ENCODE data around the gene GTF3C1. TPM values are rescaled to one million over a fixed set of nuclear protein-coding genes. Genes with fewer than 3 reads are reported as not detected.

Gene GTF3C1
- total RNA-seq, 2 experiments from 2014 or later = 52.5 to 54.1 TPM

- no peaks in the 10 kb centered on the region for H3K4me1 Mint-ChIP-seq (ENCODE audit: low read depth)
- CTCF ChIA-PET = no interaction called here
- intact Hi-C loops (cut with micrococcal nuclease) = no loop called here
These were observed 41.2 kb downstream of the GTF3C1 start for GRCh38 chr16:27508476-27508875.

GRCh38 chr16:27506771-27507170 lies 42.9 kb downstream of the GTF3C1 start:
- no peak for DNase-seq

More at GRCh38 chr16:27508476-27508875, 41.2 kb downstream of the GTF3C1 start:
- H3K9me3 Mint-ChIP-seq = no peaks in the 10 kb centered on the region
- H3K27me3 Mint-ChIP-seq (ENCODE audit: low read depth) = no peaks in the 10 kb centered on the region
- no peak overlapping the region for H3K4me3 Mint-ChIP-seq
- H3K27ac Mint-ChIP-seq = no peak overlapping the region
- DNase-seq = no peak
- H3K36me3 Mint-ChIP-seq (ENCODE audit: low read depth) = peaks cover 31% of the 10 kb centered on the region

GRCh38 chr16:27505297-27506236 lies 44.1 kb downstream of the GTF3C1 start:
- no peaks in the 10 kb centered on the region for H3K27me3 Mint-ChIP-seq (ENCODE audit: low read depth)
- no peaks in the 10 kb centered on the region for H3K9me3 Mint-ChIP-seq
- H3K4me3 Mint-ChIP-seq = no peak overlapping the region
- no peak overlapping the region for H3K27ac Mint-ChIP-seq
- CTCF ChIA-PET = no interaction called here
- intact Hi-C loops (cut with micrococcal nuclease) = no loop called here
- H3K4me1 Mint-ChIP-seq (ENCODE audit: low read depth) = no peaks in the 10 kb centered on the region
- DNase-seq = no peak
- peaks cover 34% of the 10 kb centered on the region for H3K36me3 Mint-ChIP-seq (ENCODE audit: low read depth)

More at GRCh38 chr16:27506771-27507170, 42.9 kb downstream of the GTF3C1 start:
- peaks cover 30% of the 10 kb centered on the region for H3K36me3 Mint-ChIP-seq (ENCODE audit: low read depth)
- no peak overlapping the region for H3K4me3 Mint-ChIP-seq
- H3K27ac Mint-ChIP-seq = no peak overlapping the region
- H3K9me3 Mint-ChIP-seq = no peaks in the 10 kb centered on the region
- intact Hi-C loops (cut with micrococcal nuclease) = no loop called here
- CTCF ChIA-PET = no interaction called here
- H3K27me3 Mint-ChIP-seq (ENCODE audit: low read depth) = no peaks in the 10 kb centered on the region
- H3K4me1 Mint-ChIP-seq (ENCODE audit: low read depth) = no peaks in the 10 kb centered on the region

- H3K9me3 Mint-ChIP-seq = no peaks in the 10 kb centered on the region
- H3K36me3 Mint-ChIP-seq (ENCODE audit: low read depth) = peaks cover 34% of the 10 kb centered on the region
- no peak overlapping the region for H3K27ac Mint-ChIP-seq
- DNase-seq = no peak
- no peak overlapping the region for H3K4me3 Mint-ChIP-seq
- no peaks in the 10 kb centered on the region for H3K4me1 Mint-ChIP-seq (ENCODE audit: low read depth)
- intact Hi-C loops (cut with micrococcal nuclease) = no loop called here
- H3K27me3 Mint-ChIP-seq (ENCODE audit: low read depth) = no peaks in the 10 kb centered on the region
- CTCF ChIA-PET = no interaction called here
These were observed 46.1 kb downstream of the GTF3C1 start for GRCh38 chr16:27503662-27504061.

GRCh38 chr16:27500801-27501200 lies 48.9 kb downstream of the GTF3C1 start:
- no peak overlapping the region for H3K27ac Mint-ChIP-seq
- no peaks in the 10 kb centered on the region for H3K27me3 Mint-ChIP-seq (ENCODE audit: low read depth)
- no peak for DNase-seq
- CTCF ChIA-PET = no interaction called here
- H3K4me3 Mint-ChIP-seq = no peak overlapping the region
- no peaks in the 10 kb centered on the region for H3K4me1 Mint-ChIP-seq (ENCODE audit: low read depth)
- H3K9me3 Mint-ChIP-seq = no peaks in the 10 kb centered on the region
- peaks cover 24% of the 10 kb centered on the region for H3K36me3 Mint-ChIP-seq (ENCODE audit: low read depth)
- intact Hi-C loops (cut with micrococcal nuclease) = no loop called here

- Mint-ChIP-seq H3K27ac (no peak overlapping the region), H3K27me3 (ENCODE audit: low read depth) (no peaks in the 10 kb centered on the region), H3K36me3 (ENCODE audit: low read depth) (peaks cover 23% of the 10 kb centered on the region), H3K4me3 (no peak overlapping the region), H3K4me1 (ENCODE audit: low read depth) (no peaks in the 10 kb centered on the region), H3K9me3 (no peaks in the 10 kb centered on the region)
- no peak for DNase-seq
- intact Hi-C loops (cut with micrococcal nuclease) = no loop called here
- CTCF ChIA-PET = no interaction called here
These were observed 50.1 kb downstream of the GTF3C1 start for GRCh38 chr16:27499659-27500055.

- no peak overlapping the region for H3K4me3 Mint-ChIP-seq
- no peaks in the 10 kb centered on the region for H3K27me3 Mint-ChIP-seq (ENCODE audit: low read depth)
- peaks cover 27% of the 10 kb centered on the region for H3K36me3 Mint-ChIP-seq (ENCODE audit: low read depth)
- DNase-seq = no peak
- intact Hi-C loops (cut with micrococcal nuclease) = no loop called here
- no peaks in the 10 kb centered on the region for H3K4me1 Mint-ChIP-seq (ENCODE audit: low read depth)
- CTCF ChIA-PET = no interaction called here
- no peaks in the 10 kb centered on the region for H3K9me3 Mint-ChIP-seq
- H3K27ac Mint-ChIP-seq = no peak overlapping the region
These were observed 50.6 kb downstream of the GTF3C1 start for GRCh38 chr16:27498916-27499658.

- Mint-ChIP-seq H3K4me3 (no peak overlapping the region), H3K27ac (no peak overlapping the region), H3K9me3 (no peaks in the 10 kb centered on the region), H3K4me1 (ENCODE audit: low read depth) (no peaks in the 10 kb centered on the region), H3K36me3 (ENCODE audit: low read depth) (peaks cover 23% of the 10 kb centered on the region), H3K27me3 (ENCODE audit: low read depth) (no peaks in the 10 kb centered on the region)
- intact Hi-C loops (cut with micrococcal nuclease) = no loop called here
- CTCF ChIA-PET = interaction anchor here (1.1 kb wide), 1 partner anchor 15 kb away, joined by 3 read pairs; no protein-coding TSS in a partner anchor
- DNase-seq = no peak
These were observed 51.5 kb downstream of the GTF3C1 start for GRCh38 chr16:27498031-27498825.

- Mint-ChIP-seq H3K4me1 (ENCODE audit: low read depth) (no peaks in the 10 kb centered on the region), H3K4me3 (no peak overlapping the region), H3K27me3 (ENCODE audit: low read depth) (no peaks in the 10 kb centered on the region), H3K27ac (no peak overlapping the region), H3K9me3 (no peaks in the 10 kb centered on the region), H3K36me3 (ENCODE audit: low read depth) (peaks cover 16% of the 10 kb centered on the region)
- no peak for DNase-seq
- CTCF ChIA-PET = no interaction called here
- intact Hi-C loops (cut with micrococcal nuclease) = no loop called here
These were observed 54.5 kb downstream of the GTF3C1 start for GRCh38 chr16:27495191-27495590.

- no peak for DNase-seq
- no peak overlapping the region for H3K27ac Mint-ChIP-seq
- peaks cover 23% of the 10 kb centered on the region for H3K36me3 Mint-ChIP-seq (ENCODE audit: low read depth)
- no peaks in the 10 kb centered on the region for H3K4me1 Mint-ChIP-seq (ENCODE audit: low read depth)
- intact Hi-C loops (cut with micrococcal nuclease) = no loop called here
- no peaks in the 10 kb centered on the region for H3K9me3 Mint-ChIP-seq
- H3K27me3 Mint-ChIP-seq (ENCODE audit: low read depth) = no peaks in the 10 kb centered on the region
- CTCF ChIA-PET = no interaction called here
- H3K4me3 Mint-ChIP-seq = no peak overlapping the region
These were observed 57.1 kb downstream of the GTF3C1 start for GRCh38 chr16:27492588-27492979.

GRCh38 chr16:27491894-27492587 lies 57.7 kb downstream of the GTF3C1 start:
- no peaks in the 10 kb centered on the region for H3K4me1 Mint-ChIP-seq (ENCODE audit: low read depth)
- H3K27ac Mint-ChIP-seq = no peak overlapping the region
- intact Hi-C loops (cut with micrococcal nuclease) = no loop called here
- no peak overlapping the region for H3K4me3 Mint-ChIP-seq
- CTCF ChIA-PET = interaction anchor here (0.7 kb wide), 1 partner anchor 226 kb away, joined by 3 read pairs; no protein-coding TSS in a partner anchor
- no peaks in the 10 kb centered on the region for H3K9me3 Mint-ChIP-seq
- no peak for DNase-seq
- H3K27me3 Mint-ChIP-seq (ENCODE audit: low read depth) = no peaks in the 10 kb centered on the region
- peaks cover 20% of the 10 kb centered on the region for H3K36me3 Mint-ChIP-seq (ENCODE audit: low read depth)

GRCh38 chr16:27489906-27490305 lies 59.8 kb downstream of the GTF3C1 start:
- no peak for DNase-seq
- Mint-ChIP-seq H3K27me3 (ENCODE audit: low read depth) (no peaks in the 10 kb centered on the region), H3K27ac (no peak overlapping the region), H3K4me3 (no peak overlapping the region), H3K9me3 (no peaks in the 10 kb centered on the region), H3K36me3 (ENCODE audit: low read depth) (peaks cover 28% of the 10 kb centered on the region), H3K4me1 (ENCODE audit: low read depth) (no peaks in the 10 kb centered on the region)
- CTCF ChIA-PET = no interaction called here
- intact Hi-C loops (cut with micrococcal nuclease) = no loop called here

All from activated naive CD4-positive, alpha-beta T cell treated with anti-CD3 and anti-CD28 coated beads for 36 hours (primary cell).